ENCODE results near the gene TTN. TPM values are rescaled to one million over a fixed set of nuclear protein-coding genes. Genes with fewer than 3 reads are reported as not detected.

The TTN gene
- total RNA-seq, 2 donors from 2014 or later, result 4.3 to 9.2 TPM

DNA sequence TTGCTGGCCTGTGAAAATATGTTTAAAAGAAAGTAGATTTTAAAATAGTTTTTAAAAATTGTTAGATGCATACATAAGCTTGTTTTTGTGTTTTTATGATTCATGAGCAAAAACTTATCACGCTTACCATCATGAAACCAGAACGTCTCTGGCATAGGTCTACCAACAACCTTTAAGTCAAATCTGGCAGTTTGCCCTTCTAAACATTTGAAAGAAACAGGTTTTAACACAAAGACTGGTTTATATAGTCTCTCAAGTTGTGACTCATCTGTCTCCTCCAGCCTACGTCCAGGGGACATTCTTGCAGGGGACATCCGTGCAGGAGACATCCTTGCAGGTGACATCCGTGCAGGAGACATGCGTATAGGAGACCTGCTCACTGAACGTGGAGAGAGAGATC lies 29.6 kb downstream of the TTN start:
- DNase-seq (ENCODE audit: low spot score in 2 of 2), result no peak
- no peak for ATAC-seq
- peaks cover 12 to 16% of the 10 kb centered on the region in 2 donors for H3K36me3 Mint-ChIP-seq
- H3K27ac Mint-ChIP-seq, result no peak overlapping the region
- peaks cover 0 to 3% of the 10 kb centered on the region in 2 donors for H3K9me3 Mint-ChIP-seq

DNA sequence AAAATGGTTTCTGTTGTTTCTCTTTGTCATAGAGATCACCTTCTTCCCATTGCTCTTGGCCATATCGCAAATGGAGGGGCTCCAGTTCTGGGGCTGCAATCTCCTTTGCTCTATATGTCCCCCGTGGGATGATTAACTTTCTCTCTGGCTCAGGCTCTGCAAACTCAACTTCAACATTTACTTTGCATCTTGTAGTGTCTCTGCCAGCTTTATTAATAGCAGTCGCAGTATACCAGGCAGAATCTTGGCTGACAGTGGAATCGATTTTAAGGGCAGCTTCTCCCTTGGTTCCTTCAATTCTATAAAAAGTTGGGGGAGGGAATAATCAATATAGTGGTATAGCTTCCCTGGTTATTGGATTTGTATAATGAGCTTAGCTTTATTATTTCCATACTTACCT lies 30.5 kb downstream of the TTN start:
- Mint-ChIP-seq H3K27ac (no peak overlapping the region), H3K9me3 (peaks cover 0 to 3% of the 10 kb centered on the region in 2 donors), H3K36me3 (peaks cover 12 to 16% of the 10 kb centered on the region in 2 donors)
- DNase-seq (ENCODE audit: low spot score in 2 of 2) (no peak), ATAC-seq (no peak)

DNA sequence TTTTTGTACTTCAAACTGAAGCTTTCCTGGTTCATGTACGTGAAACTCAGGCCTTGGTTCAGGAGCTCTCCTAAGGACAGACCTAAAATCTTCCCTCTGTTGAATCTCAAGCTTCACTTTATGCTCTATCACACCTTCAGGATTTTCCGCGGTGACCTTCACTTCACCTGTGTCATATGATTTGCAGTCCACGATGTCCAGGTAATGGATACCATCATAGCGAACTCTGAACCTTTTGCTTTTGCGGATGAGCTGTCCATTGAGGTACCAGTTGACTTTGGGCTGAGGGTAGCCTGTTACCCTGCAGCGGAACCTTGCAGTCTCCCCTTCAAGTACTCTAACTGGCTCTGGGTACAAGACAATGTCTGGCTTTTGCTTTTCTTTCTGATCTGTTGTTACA lies 31.2 kb downstream of the TTN start:
- no peak for ATAC-seq
- Mint-ChIP-seq H3K36me3 (peaks cover 12 to 16% of the 10 kb centered on the region in 2 donors), H3K27ac (no peak overlapping the region), H3K9me3 (peaks cover 0 to 3% of the 10 kb centered on the region in 2 donors)
- no peak for DNase-seq (ENCODE audit: low spot score in 2 of 2)

DNA sequence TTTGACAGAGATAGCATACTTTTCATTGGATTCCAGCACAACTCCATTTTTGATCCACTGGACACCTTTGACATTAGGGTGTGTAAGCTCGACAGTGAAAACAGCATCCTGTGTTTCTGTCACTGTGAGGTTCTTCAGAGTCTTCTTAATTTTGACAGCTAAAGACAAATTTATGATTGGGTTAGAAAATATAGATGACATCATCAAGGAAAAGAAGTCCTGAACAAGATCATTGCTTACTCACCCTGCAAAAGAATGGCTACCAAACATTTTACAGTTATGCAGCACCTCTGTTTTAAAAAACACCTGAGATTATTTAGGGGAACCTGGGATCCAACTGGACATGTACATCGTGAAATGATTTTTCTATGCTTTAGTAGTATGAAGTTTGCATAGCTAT lies 36.7 kb downstream of the TTN start:
- no peak for ATAC-seq
- Mint-ChIP-seq H3K9me3 (no peaks in the 10 kb centered on the region), H3K27ac (no peak overlapping the region), H3K36me3 (peaks cover under 1 to 12% of the 10 kb centered on the region in 2 donors)
- DNase-seq (ENCODE audit: low spot score in 2 of 2), result no peak

DNA sequence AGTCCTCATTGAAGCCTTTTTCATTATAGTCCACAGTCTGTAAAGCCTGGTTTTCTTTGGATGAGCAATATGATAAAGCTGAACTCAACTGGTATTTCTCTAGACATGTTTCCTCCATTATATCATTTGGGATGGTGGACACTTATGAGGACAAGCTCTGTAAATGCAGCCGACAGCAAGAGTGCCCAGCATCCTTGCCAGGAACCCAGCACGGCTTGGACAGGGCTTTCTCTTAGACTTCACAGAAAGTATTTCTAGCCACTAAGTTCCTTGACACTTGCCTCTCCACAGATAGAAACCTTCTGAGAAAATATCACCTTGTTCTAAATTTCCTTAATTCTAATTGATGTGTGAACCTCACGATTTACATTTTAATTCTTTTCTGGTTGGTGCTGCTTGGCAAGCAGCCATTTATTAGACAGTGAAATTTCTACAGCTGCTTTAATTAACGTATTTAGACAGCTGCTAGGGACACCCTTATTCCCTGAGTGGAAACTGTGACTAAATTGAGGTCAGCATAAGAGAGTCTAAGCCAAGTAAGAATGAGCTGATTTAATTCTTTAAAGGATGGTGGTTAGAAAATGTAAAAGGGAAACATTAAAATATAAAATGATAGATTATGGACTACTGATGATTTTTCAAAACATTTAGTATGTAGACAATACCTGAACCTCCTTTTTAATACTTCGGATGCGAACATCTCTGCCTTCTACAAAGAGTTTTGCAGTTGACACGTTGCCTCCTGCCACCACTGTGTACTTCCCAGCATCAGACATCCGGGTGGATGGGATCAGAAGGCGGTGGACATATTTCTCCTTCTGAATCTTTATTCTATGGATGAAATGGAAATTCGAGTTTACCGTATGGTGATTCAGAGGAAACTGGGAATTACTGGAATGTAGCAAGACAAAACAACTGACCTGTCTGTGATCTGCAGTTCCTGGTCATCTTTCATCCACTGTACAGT lies 39.8 kb downstream of the TTN start:
- no peak overlapping the region for H3K27ac Mint-ChIP-seq
- ATAC-seq (no peak), DNase-seq (ENCODE audit: low spot score in 2 of 2) (no peak)
- H3K36me3 Mint-ChIP-seq, result peaks cover 0 to 11% of the 10 kb centered on the region in 2 donors
- no peaks in the 10 kb centered on the region for H3K9me3 Mint-ChIP-seq

DNA sequence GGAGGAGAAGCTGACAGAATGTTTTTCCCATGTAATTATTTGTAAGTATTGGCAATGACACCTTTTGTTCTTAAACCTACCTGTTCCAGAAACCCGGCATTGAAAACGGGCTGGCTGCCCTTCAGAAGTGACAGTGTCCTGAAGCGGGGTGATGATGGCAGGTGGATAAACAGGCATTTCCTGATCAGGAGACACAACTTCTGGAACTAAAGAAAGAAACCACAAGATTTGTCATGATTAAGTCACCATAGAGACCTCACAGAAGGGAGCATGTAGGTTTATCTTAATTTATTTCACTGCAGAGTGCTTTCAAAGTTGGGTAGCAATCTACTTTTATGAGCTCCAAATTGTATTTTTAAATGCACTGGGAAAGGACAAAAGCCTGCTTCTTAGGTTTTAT lies 43.1 kb downstream of the TTN start:
- no peak for DNase-seq (ENCODE audit: low spot score in 2 of 2)
- Mint-ChIP-seq H3K36me3 (no peaks in the 10 kb centered on the region), H3K27ac (no peak overlapping the region), H3K9me3 (no peaks in the 10 kb centered on the region)
- peak in 1 of 2 donors; percentile 51 for ATAC-seq

- Mint-ChIP-seq H3K36me3 (no peaks in the 10 kb centered on the region), H3K9me3 (no peaks in the 10 kb centered on the region), H3K27ac (no peak overlapping the region)
- ATAC-seq (peak; percentile 45 to 68), DNase-seq (ENCODE audit: low spot score in 2 of 2) (peak in 1 of 2 donors; percentile 33)
Observed at GRCh38 chr2:178761759-178762371, 45.4 kb downstream of the TTN start.

DNA sequence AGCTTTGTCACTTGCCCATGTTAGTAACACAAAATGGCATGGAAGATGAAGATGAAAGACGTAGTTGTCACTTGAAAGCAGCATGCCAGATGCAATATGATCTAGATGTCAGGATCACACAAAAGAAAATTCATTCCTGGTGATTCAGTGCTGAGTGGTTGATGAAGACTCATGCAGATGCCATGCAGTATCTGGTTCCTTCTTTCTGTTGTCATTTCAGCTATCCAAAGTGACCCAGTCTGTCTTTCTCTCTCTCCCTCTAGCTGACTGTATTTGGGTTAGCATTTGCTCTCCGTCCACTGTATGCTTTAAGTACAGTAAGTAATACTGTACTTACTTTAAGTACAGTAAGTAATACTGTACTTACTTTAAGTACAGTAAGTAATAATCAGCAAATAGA lies 50.4 kb downstream of the TTN start:
- Mint-ChIP-seq H3K9me3 (no peaks in the 10 kb centered on the region), H3K36me3 (no peaks in the 10 kb centered on the region), H3K27ac (no peak overlapping the region)
- ATAC-seq (no peak), DNase-seq (ENCODE audit: low spot score in 2 of 2) (no peak)

DNA sequence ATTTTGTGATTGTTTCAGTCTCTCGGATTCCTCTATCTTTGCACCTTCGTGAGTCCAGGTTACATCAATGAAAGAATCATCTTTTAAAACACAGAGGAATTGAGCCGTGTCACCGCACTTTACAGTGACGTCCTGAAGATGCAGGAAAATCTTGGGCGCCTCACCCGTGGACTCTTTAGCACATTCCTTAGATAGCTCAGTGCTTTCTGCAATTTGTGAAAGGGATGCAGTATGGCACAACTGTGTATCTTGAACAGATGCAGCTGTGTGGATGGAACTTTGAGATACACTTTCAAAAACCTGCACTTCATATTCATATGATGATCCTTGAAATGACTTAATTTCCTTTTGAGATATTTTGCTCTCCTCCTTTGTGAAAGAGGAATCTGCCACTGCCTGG lies 50.9 kb downstream of the TTN start:
- ATAC-seq (no peak), DNase-seq (ENCODE audit: low spot score in 2 of 2) (no peak)
- H3K27ac Mint-ChIP-seq, result no peak overlapping the region
- H3K9me3 Mint-ChIP-seq, result no peaks in the 10 kb centered on the region
- H3K36me3 Mint-ChIP-seq, result peaks cover 0 to 4% of the 10 kb centered on the region in 2 donors

DNA sequence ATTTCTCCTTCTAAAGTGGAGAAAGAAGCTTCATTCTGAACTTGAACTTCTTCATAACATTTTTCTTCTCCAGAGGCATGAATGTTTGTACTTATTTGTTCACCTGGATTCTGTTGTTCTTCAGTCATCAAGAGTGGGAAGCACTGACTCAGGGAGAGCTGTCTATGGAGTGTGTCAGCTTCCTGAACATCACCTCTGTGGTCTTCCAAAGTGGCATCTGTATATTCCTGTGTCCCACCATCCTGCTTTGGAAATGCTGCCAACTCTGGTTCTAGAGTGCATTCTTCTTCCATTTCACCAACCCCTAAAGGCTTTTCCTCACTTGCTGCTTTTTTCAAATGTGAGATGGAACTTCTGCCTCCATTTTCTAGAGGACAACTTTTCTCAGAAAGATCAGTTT lies 59.5 kb downstream of the TTN start:
- ATAC-seq (no peak), DNase-seq (ENCODE audit: low spot score in 2 of 2) (no peak)
- H3K36me3 Mint-ChIP-seq, result peaks cover 5 to 16% of the 10 kb centered on the region in 2 donors
- no peak overlapping the region for H3K27ac Mint-ChIP-seq
- H3K9me3 Mint-ChIP-seq, result no peaks in the 10 kb centered on the region

DNA sequence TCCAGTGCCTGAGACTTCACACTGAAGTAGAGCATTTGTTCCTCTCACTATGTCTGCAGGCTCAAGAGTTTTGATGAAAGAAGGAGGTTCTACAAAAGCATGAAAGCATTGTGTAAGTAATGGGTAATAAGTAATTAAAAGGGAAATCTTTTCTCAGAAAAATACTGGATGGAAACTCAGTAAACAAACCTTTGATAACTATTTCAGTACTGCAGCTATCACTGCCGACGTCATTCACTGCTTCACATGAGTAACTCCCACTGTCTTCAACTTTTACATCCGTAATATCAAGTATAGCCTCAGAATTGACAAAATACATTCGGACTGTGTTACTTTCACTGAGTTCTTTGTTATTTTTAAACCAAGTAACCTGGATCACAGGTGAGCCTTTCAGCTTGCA lies 72.7 kb downstream of the TTN start:
- no peak for ATAC-seq
- Mint-ChIP-seq H3K27ac (no peak overlapping the region), H3K36me3 (peaks cover 6 to 9% of the 10 kb centered on the region in 2 donors), H3K9me3 (no peaks in the 10 kb centered on the region)
- no peak for DNase-seq (ENCODE audit: low spot score in 2 of 2)

DNA sequence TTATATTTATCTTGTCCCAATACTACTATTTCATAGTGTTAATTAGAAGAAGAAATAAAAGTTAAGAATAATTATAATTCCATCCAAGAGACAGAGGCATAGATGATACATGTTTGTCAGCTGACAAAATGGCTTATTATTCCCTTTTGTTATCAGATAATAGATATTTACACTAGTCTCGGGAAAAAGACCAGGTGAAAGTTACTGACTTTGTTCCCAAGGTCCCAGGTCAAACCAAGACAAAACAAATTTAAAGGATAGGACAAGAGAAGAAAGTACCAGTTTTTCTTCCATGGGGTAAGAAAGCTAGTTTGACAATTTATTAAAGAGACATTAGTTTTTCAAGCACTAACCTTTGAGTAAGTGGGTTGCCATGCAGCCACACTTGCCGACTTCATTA lies 73.2 kb downstream of the TTN start:
- peaks cover 6 to 9% of the 10 kb centered on the region in 2 donors for H3K36me3 Mint-ChIP-seq
- H3K9me3 Mint-ChIP-seq, result no peaks in the 10 kb centered on the region
- H3K27ac Mint-ChIP-seq, result no peak overlapping the region
- no peak for DNase-seq (ENCODE audit: low spot score in 2 of 2)
- no peak for ATAC-seq

GRCh38 chr2:178732913-178733312 lies 74.3 kb downstream of the TTN start:
- DNase-seq (ENCODE audit: low spot score in 2 of 2), result no peak
- H3K9me3 Mint-ChIP-seq, result no peaks in the 10 kb centered on the region
- ATAC-seq, result no peak
- peaks cover 6 to 9% of the 10 kb centered on the region in 2 donors for H3K36me3 Mint-ChIP-seq
- no peak overlapping the region for H3K27ac Mint-ChIP-seq

- H3K9me3 Mint-ChIP-seq, result no peaks in the 10 kb centered on the region
- ATAC-seq (no peak), DNase-seq (ENCODE audit: low spot score in 2 of 2) (no peak)
Observed at GRCh38 chr2:178731300-178731699, 75.9 kb downstream of the TTN start.

GRCh38 chr2:178730049-178730448 lies 77.2 kb downstream of the TTN start:
- DNase-seq (ENCODE audit: low spot score in 2 of 2) (no peak), ATAC-seq (no peak)
- H3K36me3 Mint-ChIP-seq, result peaks cover 6 to 15% of the 10 kb centered on the region in 2 donors
- H3K27ac Mint-ChIP-seq, result no peak overlapping the region
- no peaks in the 10 kb centered on the region for H3K9me3 Mint-ChIP-seq

More at GRCh38 chr2:178731300-178731699, 75.9 kb downstream of the TTN start:
- peaks cover 6 to 9% of the 10 kb centered on the region in 2 donors for H3K36me3 Mint-ChIP-seq
- no peak overlapping the region for H3K27ac Mint-ChIP-seq

DNA sequence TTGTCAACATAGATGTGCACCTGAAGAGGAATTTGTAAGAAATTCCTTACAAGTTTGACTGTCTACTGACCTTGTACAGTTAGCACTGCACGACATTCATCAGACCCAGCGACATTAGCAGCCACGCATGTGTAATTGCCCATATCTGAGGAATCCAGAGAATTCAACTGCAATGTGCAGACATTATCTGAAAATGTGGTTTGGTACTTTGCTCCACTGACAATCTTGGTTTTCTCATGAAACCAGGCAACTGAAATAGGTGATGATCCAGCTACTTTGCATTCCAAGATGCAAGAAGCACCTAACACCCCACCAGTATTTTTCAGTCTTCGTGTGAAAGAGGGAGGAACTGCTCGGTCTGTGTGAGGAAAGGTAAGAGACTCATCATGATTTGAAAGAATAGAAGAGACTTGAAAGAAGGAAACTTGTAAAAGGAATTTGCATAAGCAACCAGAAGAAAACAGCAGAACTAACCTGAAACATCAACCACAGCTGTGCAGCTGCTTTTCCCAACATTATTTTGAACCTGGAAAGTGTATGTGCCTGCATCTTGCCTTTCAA lies 83.4 kb downstream of the TTN start:
- Mint-ChIP-seq H3K27ac (no peak overlapping the region), H3K36me3 (peaks cover 0 to 14% of the 10 kb centered on the region in 2 donors), H3K9me3 (no peaks in the 10 kb centered on the region)
- DNase-seq (ENCODE audit: low spot score in 2 of 2) (no peak), ATAC-seq (no peak)

DNA sequence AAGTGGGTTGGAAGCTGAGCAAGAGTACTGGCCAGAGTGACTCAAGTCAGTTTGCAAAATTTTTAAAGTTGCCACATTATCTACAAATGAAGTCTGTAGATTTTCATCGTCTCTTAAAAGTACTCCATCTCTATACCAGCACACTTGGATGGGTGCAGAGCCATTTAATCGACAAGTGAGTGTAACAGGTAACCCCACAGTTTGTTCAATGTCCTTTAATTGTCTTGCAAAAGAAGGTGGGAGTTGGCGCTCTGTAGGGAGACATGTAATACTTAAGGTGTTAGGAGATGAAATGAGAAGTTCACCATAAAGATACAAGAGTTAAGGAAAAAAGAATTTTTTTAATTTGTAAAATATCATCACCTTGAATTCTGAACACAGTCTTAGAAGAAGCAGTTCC lies 84.9 kb downstream of the TTN start:
- Mint-ChIP-seq H3K36me3 (peaks cover 0 to 19% of the 10 kb centered on the region in 2 donors), H3K9me3 (no peaks in the 10 kb centered on the region), H3K27ac (no peak overlapping the region)
- ATAC-seq, result no peak
- no peak for DNase-seq (ENCODE audit: low spot score in 2 of 2)

All from activated naive CD4-positive, alpha-beta T cell treated with anti-CD3 and anti-CD28 coated beads, Interleukin-2, amount 50 U/mL, for 72 hours (primary cell).